GM10248 (cell line): ENCODE data around the gene ZNF181.

ENCODE experiments used
- CTCF ChIA-PET: fragments of 300-600 bp; sonication (Branson Sonifier 250); formaldehyde crosslinking; extraction: SDS; loops from one replicate; lab custom pipeline; 2021; ENCODE audit warnings: antibody characterized with exemption; lab: Yijun Ruan, JAX
- POLR2A ChIA-PET: fragments of 350-650 bp; sonication (Branson Sonifier 250); formaldehyde crosslinking; extraction: SDS; loops from one replicate; lab custom pipeline; 2020; ENCODE audit warnings: antibody characterized with exemption; lab: Yijun Ruan, JAX
- DNase-seq: peaks from one replicate; pipeline ENCODE4 v3.0.0; 2012; ENCODE audit errors: extremely low spot score
- CTCF ChIP-seq: IDR thresholded peaks from 2 replicates; pipeline ENCODE4 v1.5.1; 2012; ENCODE audit warnings: mild to moderate bottlenecking, low read depth; ENCODE audit errors: extremely low read depth, missing control alignments, control extremely low read depth

The ZNF181 gene

DNA sequence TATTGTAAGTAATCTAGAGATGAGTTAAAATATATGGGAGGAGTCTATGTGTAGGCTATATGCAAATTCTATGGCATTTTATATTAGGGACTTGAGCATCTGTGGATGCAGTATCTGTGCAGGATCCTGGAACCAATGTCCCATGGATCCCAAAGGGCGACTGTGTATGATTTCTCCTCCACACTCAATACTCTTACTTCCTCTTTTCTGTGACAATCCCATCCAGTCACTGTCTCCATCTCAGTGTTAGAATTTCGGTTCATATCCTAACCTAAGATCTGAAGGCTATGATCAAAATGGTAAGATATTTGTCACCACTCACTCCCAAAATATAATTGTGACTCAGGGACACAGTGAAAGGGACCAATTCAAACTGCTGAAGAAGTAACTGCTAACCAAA, 54.0 kb downstream of the ZNF181 start:
- CTCF ChIA-PET = no interaction called here
- DNase-seq = no peak
- no peak for TF ChIP-seq CTCF
- POLR2A ChIA-PET = no interaction called here

DNA sequence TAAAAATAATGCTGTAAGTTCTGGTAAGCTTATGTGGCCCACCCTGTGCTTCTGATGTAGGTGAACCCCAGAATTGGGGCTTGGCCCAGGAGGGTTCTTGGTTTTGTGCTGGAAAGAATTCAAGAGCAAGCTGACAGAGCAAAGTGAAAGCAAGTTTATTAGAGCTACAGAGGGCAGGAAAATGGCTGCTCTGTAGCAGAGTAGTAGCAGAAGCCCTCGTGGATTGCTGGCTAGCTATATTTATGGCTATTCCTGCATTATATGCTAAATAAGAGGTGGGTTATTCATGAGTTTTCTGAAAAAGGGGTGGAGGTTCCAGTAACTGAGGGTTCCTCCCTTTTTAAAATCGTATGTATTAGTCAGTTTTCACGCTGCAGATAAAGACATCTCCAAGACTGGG, 59.5 kb downstream of the ZNF181 start:
- ChIA-PET CTCF (interaction anchor here (1.0 kb wide), 1 partner anchor 9 kb away, joined by 3 read pairs; no protein-coding TSS in a partner anchor), POLR2A (no interaction called here)
- DNase-seq = no peak
- no peak for TF ChIP-seq CTCF

DNA sequence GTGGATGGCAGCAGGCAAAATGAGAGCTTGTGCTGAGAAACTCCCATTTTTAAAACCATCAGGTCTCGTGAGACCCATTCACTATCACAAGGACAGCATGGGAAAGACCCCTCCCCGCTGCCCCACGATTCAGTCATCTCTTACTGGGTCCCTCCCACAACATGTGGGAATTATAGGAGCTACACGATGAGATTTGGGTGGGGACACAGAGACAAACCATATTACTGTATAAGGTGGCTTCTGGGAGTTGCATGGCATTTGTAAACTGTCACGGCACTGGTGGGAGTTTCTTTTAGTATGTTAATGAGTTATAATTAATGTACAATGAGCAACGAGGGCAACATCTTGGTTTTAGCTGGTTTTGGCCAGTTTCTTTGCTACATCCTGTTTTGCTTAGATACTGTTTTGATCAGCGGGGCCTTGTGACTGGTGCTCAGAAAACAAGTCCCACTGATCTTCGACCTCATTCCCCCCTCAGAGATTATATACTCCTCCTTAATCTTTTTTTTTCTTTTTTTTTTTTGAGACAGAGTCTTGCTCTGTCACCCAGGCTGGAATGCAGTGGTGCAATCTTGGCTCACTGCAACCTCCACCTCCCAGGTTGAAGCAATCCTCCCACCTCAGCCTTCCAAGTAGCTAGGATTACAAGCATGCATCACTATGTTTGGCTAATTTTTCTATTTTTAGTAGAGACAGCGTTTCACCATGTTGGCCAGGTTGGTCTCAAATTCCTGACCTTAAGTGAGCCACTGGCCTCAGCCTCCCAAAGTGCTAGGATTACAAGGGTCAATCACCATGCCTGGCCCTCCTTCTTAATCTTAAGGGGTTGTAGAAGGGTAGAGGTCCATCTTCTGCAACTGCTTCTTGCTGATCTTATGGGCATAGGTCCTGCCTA, 60.3 kb downstream of the ZNF181 start:
- ChIA-PET POLR2A (no interaction called here), CTCF (no interaction called here)
- DNase-seq = no peak

More for the DNA sequence above, 60.3 kb downstream of the ZNF181 start:
- TF ChIP-seq CTCF = no peak
